T1000 (cell line): ENCODE results near the gene LRTM2.

Source experiments
- DNase-seq: peaks from one replicate; lab custom pipeline; 2025; ENCODE audit warnings: mixed read lengths; lab: John Stamatoyannopoulos, UW

LRTM2 gene

DNA sequence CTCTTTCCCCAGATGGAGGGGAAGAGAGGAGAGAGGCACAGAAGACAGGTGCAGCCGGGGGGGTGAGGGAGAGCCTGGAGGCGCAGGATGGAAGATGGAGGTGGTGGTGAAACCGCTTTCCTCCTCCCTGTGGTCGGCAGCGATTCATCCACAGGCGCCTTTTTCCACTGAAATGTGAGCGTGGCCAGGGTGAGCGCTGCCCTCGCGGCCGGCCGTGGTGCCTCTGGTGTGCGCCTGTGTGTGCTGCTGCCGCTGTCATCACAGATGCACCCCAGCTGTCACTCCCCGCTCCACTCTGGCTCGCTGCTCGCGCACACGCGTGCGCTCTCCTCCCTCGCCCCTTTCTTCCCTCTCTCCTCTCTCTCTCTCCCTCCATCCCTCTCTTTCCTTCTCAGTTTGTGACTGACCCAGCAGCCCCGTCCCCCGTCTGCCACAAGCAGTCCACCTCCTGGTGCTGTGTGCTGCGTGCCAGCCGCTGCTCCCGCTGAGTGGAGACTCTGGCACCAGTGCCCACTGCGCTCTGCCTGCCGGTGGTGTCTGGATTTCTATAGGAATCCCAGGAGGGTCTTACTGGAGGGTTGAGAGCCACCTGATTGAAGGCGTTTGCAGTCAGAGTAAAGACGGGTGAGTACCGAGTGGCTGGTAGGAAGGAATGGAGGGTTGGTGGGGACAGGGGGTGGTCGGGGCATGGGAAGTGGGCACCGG, at the start of gene LRTM2:
LRTM2 (plus strand) TSS at position 375 of the 705 bp plus-strand sequence. CDS start 7,584 bp downstream, outside the sequence.
- DNase-seq = no peak

DNA sequence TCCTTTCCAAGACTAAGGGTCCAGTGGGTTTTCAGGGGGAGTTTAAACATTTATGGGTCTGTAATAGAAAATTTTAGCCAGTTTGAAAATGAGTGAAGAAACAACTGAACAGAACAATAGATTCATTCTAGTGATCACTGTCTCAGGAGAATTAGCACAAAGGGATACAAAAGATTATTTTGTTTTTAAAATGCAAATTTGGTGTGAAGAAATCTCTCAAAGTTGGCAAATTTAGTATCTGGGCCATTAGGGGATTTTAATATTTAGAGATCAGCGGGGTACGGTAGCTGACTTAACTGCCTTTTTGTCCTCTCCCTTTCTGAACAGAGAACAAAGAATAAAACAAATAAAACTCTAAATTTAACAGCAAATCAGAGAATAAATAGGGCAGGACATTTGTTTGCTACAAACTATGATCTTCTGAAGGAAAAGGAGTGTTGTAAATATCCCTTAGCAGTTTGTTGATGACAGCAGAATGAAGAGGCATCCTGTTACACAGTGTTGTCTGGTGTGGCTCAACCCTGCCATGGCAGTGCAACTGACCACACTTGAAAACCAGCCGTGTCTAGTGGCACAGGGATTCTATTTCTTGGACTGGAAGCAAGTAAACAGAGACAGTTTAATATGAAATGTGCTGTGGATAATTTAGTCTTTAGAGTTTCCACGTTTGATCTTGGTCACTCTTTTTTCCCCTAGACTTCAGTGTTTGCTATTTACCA, 46.3 kb upstream of the LRTM2 start:
- DNase-seq = no peak

DNA sequence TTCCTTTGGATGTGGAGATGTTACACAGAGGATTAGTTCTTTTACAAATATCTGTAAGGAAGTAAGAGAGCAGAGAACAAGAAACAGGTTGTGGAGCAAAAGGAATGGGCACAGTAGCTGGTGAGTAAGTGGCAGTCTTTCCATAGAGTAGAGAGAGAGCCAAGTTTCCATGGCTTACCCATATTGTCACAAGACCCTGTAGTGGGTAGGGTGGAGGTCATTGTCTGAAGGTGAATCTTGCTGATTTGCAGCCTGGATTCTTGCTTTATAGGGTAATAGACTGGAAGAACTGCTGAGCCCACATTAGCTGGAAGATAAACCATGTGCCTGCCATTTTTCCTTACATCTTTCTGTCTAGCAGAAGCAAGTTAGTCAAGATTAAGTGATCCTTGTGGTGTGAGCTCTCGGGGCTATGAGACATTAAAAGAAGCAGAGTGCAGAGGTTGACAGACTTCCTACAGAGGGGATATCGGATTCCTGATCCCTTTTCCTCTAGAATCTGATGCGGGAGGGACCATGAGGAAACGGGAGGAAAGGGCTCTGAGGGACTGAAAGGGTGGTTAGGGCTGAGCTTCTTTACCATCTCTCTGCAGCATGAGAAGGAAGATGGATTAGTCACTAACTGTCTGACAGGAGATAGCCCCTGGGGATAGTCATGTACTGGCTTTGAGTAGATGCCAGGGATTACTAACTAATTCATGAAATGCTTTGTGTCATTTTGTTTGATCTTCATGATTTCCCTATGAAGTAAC, 44.0 kb upstream of the LRTM2 start:
- peak; percentile 47 for DNase-seq

DNA sequence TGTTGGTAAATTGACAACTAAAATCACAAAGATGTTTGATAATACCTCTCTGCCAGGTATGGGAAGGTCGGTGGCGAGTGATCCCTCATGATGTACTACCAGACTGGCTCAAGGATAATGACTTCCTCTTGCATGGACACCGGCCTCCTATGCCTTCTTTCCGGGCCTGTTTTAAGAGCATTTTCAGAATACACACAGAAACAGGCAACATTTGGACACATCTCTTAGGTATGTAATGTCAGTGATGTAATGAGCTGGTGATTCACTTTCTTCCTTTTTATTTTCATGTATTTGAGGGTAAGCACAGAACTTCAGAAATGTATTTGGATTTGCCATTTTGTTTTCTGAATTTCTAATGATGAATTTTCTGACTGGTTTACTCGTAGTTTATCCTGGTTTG, 42.6 kb upstream of the LRTM2 start:
- no peak for DNase-seq

DNA sequence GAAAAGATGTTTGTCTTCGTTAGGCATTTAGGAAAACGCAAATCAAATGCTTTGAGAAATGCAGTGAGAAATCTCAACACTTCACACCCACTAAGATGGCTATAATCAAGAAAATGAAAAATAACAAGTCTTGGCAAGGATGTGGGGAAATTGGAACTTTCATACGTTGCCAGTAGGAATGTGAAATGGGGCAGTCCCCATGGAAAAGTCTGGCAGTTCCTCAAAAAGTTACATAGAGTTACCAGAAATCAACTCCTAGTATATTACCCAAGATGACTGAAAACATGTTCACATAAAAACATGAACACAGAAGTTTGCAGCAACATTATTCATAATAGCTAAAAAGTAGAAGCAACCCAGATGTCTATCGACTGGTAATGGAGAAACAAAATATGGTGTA, 41.5 kb upstream of the LRTM2 start:
- no peak for DNase-seq

DNA sequence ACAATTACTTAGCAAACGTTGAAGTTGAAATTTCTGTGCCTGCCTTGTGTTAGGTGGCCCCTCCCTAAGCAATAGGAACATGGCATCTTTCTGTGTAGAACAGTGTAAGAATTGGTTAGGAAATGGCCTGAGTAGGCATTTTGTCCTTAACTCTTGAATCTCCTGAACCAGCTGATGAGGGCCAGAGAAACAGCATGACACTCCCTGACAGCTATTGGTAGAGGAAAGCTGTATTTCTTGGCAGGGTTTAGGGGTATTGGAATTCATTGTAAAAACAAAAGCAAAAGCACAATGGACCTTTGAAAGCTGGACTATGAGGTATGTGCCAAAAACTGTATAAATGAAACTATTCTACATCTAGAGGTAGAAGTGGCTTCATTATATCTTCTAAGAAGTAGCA, 40.6 kb upstream of the LRTM2 start:
- DNase-seq = no peak

DNA sequence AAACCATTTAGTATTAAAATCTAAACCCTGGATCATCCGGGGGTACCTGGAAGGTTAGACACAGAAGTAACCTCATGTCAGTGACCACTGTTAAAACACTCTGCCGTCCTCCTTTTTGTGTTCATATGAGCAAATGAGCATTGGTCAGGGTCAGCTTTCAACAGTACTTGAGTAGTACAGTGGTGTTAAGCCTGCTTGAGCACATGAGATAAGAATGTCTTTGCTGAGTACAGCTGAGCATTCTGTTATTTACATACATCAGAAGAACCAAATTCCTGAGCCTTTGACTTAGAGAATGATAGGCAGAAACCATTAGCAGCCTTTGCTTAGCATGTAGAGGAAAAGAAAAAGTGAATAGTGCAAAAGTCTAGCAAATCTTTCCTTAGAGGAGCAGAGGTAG, 38.6 kb upstream of the LRTM2 start:
- no peak for DNase-seq

DNA sequence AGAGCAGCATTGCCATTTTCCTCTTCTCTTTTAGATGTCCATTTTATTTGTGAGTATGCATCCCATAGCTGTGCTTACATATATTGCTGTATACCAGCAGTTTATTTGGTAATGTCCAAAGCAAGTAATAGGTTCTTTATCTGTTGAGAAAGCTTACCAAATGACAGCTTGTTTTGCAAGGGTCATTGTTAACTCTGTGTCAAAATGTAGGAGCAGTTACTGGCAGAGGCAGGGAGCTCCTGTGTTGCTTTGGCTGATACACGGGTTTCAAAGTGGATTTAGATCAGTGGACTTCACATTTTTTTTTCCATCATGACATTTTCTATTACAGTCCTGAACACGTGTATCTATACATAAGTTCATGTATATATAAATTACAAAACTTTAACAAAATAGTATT, 38.1 kb upstream of the LRTM2 start:
- DNase-seq = no peak

DNA sequence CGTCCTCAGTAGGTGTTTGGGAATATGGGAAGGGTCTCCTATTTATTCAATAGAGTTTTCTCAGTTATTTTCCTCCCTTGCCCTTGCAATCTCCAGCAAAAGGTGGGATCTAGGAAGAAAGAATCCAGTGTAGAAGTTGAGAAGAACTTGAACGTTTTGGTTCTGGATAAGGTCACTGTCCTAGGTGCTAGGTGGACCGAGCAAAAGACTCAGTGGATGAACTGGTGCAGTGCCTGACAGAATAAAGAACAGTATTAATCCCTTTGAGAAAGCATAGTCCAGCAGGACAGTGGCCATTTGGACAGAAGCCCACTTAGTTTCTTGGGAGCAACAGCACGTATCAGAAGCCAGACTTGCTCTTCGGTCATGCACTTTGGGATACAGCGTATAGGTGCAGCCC, 32.7 kb upstream of the LRTM2 start:
- DNase-seq = no peak

DNA sequence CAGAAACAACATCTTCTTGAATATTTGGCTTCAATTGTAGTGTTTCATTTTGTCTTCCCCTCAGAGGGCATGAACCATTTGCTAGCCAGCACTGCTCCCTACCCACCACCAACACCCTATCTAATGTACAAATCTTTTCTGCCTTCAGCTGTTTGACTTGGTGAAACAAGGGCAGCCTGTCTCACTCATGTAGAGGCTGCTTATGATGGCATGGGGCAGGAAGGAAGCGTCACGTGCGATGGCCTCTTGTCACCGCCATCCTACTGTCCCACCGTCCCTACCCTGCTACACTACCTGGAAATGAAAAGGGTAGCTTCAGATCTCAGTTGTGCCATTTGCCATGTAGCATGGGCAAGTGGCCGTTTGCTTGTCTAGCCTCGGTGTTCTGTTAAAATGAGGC, 29.9 kb upstream of the LRTM2 start:
- no peak for DNase-seq

DNA sequence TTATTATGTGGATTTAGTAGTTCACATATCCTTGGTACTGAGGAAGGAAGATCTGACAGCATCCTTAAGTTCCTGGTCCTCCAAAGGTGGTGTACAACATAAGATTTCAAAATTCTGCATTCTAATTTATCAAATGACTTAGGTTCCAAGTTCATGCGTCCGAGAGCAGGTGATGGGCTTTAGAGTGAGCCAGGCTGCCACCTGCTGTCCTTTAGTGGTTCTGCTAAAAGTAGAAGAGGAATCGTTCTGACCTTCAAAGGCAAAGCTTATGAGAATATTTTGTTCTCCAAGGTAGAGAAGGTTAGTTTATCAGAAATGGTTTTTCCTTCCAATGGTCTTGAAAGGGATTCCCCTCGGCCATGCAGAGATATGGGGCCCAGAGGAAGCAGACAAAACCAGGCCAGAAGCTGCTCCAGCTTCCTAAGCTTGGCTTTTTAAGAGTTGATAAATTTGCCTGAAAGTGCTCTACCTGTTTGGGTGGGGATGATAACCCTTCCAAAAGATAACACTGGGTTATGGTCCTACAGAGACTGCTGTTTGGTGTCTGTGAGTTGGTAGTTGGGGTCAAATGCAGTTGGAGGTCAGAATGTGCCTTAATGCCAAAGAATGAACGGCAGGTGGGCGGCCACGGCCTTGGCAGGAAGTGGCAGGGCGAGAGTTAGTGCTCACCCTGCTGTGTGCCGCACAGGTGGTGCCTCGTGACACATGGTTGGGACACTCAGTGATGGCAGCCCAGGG, 29.1 kb upstream of the LRTM2 start:
- DNase-seq = peak; percentile 23

DNA sequence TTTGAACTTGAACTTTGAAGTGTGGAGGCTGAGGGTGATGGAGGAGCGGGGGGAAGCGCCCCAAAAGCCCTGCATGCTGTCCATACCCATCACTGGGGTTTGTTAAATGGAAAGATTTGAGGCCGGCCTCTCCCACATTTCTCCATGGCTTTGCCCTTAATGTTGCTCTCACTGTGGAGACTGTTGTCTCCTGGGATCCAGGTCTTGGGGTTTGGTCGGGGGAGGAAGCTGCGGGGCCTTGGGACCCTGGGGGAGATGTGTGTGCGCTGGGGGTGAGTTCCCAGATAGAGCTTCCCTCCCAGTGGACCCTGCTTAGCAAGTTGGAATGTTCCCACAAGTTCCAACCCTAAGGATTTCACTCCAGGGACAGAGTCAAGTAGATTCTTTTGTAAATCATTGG, 28.0 kb upstream of the LRTM2 start:
- no peak for DNase-seq

DNA sequence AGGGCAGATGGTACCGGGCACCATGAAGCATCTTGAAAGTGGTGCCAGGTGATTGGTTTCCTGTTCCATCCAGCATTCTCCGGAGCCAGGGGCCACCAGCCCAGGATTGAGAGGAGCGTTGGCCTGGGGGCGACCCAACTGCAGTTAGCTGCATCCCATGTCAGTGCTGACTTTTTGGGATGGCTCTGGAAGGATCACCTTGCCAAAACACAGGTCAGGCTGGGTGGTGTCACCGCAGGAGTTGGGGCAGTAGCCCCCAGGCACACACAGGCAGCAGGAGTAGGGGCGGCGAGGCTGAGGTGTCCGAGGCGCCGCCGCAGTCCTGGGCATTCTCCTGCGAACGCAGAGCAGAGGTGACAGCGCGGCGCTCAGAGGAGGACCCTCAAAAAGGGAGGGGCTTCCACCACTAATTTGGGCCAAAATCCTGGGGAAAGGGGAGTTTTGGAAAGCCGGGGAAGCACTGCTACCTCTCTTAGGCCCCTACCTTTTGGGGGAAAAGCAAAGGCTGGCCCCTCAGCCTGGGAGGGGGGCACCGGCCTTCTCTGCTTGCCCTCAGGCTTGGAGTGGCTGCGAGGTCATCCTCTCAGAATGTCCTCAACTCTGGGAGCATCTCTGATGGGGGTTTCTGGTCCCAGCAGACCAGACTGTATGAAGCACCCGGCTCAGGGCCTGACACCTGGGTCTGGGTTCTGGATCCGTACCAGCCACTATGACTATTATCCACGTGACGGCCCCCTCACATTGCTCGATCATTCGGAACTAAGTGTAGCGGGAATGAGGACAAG, 26.7 kb upstream of the LRTM2 start:
- DNase-seq = no peak

DNA sequence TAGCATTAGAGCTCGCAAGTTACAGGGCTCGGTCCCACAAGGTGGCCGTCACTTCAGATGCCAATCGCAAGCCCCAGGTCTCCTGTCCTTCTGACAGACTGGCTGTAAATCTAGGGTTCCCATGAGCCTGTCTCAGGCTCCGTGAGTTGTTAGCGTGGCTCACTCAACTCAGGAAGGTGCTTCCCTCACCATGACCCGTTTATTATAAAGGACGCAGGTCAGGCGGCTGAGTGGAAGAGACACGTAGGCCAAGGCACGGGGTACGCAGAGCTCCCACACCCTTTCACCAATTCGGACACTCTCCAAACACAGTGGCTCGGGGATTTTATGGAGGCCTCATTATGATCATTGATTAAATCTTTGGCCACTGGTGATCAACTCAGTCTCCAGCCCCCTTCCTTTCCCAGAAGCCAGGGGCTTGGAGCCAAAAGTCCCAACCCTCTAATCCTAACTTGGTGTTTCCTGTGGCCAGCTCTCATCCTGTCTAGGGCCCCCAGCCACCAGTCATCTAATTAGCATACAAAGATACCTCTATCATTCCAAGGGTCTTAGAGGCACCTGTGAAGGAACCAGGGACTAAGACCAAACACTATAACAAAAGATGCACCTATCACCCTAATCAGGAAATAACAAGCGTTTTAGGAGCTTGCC, 25.8 kb upstream of the LRTM2 start:
- no peak for DNase-seq

DNA sequence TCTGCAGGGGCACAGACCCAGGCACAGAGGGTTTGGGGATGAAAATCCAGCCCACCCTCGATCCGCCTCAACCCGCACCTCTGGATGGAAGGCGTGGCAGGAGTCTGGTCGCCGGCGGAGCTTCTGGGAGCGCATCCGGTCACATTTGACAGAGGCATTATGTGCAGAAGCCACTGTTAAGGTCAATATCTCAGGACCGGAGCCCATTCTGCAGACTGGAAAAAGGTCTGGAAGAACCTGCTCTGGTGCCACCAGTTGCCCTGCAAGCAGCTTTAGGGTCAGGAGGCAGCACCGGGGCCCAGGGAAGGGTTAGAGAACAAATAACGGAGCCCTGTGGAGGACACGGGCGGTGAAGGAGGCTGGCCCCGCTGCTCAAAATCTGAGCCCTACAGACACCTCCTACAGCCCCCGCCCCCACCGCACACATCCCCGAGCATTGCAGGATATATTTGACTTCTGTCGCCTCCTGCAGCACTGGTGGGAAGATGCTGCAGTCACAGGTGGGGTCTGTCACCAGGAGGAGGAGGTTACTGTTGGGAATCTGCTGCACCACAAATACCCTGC, 25.1 kb upstream of the LRTM2 start:
- no peak for DNase-seq

DNA sequence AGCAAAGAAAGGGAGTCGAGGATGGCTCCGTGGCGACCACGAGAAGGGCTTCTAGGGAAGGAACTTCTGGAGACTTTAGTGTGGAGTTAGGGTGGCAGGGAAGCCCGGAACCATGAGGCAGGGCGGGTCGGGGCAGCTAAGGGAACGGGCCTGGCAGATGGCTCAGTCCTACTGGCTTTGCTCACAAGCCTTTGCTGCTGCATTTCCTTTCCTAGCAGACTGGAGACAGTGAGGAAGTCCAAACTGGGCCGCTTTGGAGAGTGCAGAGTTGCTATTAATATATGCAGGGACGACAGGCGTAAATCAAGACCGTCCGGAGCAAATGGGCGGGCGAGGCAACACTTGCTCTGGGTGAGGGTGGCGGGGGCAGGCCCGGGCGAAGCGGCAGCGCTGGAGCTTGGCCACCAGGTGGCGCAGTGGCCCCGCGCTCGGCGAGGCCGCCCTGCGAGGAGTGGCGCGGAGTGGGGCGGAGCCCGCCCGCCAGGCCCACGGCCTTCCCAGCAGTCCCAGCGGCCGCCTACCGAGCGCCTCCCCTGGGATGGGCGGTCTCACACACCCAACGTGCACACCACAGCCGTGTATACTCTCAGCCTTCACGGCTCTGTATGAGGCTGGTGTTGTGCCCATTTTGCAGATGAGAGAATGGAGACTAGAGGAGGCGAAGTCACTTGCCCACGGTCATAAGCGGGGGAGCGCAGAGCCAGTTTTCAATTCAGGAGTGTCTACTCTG, 24.4 kb upstream of the LRTM2 start:
- peak; percentile 89 for DNase-seq

DNA sequence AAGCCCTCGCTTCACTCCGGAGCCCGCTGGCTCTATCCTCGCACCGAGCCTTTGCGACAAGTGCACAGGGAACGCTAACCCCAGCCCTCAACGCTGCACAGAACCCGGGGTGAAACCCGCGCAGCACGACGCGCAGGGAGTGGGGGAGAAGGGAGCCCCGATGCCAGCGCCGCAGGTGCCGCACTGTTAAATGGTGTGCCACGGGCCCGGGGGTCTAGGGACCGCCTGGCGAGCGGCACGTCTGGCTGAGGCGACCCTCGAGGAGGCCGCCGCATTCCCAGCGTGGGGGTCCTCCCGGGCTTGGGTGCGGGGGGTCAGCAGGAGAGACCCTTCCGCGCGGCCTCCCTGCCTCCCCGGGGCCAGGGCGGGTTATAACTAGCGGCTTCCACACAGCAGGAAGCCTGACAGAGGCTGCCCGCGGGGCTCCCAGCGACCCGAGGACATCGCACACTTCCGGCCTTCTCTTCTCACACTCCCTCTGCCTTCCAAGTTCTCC, 23.8 kb upstream of the LRTM2 start:
- no peak for DNase-seq

DNA sequence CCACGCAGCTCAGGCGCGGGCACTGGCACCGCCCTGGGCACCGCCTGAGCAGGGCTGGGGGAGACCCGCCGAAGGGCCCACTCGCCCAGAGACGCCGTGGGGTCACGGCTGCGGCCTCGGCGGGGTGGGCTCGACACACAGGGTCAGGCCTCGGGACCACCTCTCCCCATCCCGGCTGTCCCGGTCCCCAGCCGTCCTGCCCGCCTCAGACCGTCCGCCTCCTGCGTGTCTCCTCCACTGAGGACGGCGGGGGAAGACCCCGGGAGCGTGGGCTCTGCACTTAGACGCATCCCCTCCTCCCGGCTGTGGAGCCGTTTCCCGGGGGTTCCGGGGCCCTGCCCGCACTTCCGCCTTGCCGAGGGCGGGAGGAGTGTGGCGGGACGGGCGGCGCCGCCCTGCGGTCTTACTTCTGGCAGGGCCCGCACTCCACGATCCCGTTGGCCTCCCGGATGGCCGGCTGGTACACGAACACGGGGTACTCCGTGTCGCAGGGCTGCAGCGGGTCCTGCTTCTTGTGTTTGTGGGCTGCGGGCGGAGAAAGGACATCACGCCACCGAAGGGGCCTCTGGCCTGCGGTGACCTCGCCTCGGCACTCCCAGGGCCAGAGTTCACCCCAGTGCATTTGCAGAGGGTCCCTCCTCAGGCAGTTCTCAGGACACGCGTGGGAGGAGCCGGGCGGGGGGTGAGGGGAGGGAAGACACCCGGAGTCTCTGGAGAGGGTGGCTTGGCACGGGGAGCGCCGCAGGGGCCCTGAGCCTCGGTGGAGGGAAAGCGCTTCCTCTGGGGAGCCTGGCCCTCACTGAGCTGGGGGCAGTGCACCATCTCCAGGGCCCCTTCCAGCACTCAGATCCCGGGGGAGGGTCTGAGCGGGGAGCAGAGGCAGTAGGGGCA, 23.1 kb upstream of the LRTM2 start:
- DNase-seq = no peak
